A673 (cell line): Measurements from ENCODE around the gene MVB12B.

ENCODE experiments used
- CTCF ChIP-seq: fragments of 300-800, 200-600 bp; sonication (generic); conservative IDR thresholded peaks from 2 replicates; pipeline ENCODE4 v1.5.1; 2017; ENCODE audit warnings: low read depth, mild to moderate bottlenecking, antibody characterized with exemption, low read length, moderate library complexity, mixed read lengths
- EZH2 ChIP-seq: fragments of 200-600 bp; sonication (generic); IDR thresholded peaks from 2 replicates; pipeline ENCODE4 v1.6.1; 2017; ENCODE audit warnings: borderline replicate concordance, low read depth, mild to moderate bottlenecking, mixed read lengths, antibody characterized with exemption, low read length; ENCODE audit not compliant: poor library complexity, severe bottlenecking

- TF ChIP-seq CTCF (no peak), EZH2 (no peak)
These were observed 11.2 kb downstream of the MVB12B start for GRCh38 chr9:126337729-126338372.
